GM21786 (cell line): ENCODE measurements around the gene PPT1.
"Not testable (repeated sequence)": the region's sequence is repeated elsewhere in the genome, so short reads cannot be mapped to it uniquely, and the experiment has no call there.

Source experiments
- ATAC-seq: cut with Tn5 transposase; IDR thresholded peaks from one replicate; pipeline ENCODE4 v1.9.1; 2021; ENCODE audit not compliant: unreplicated experiment

Gene PPT1

DNA sequence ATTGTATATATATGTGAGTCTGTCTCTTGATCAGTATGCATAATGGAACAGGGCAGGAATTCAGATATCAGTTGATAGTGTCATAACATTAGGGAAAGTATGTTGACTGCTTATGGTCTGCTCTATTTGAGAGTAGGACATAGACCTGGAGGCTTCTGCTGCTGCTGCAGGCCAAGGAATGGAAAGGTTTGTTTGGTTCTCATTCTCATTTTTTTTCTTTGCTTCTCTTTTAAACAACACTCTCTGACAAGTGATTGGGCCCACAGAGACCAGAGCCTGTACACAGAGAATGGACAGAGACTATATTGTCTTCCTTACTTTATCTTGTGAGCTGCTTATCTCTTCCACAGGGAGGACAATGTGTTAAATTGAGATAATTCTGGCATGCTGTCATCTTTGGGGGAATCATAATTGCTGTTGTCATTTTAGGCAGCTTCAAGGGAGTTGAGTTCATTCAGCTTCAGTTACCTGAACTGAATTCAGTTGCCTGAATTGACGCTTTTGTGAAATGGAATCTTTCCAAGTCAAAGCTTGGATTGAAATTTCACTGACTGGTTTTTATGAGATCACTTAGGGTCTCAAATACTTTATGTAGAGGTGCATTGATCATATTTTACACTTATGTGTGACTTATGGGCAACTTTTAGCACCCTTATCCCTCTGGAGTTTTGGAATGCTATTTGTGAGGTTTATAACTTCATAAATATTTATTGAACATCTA is 39.6 kb downstream of the PPT1 start:
- no peak for ATAC-seq

DNA sequence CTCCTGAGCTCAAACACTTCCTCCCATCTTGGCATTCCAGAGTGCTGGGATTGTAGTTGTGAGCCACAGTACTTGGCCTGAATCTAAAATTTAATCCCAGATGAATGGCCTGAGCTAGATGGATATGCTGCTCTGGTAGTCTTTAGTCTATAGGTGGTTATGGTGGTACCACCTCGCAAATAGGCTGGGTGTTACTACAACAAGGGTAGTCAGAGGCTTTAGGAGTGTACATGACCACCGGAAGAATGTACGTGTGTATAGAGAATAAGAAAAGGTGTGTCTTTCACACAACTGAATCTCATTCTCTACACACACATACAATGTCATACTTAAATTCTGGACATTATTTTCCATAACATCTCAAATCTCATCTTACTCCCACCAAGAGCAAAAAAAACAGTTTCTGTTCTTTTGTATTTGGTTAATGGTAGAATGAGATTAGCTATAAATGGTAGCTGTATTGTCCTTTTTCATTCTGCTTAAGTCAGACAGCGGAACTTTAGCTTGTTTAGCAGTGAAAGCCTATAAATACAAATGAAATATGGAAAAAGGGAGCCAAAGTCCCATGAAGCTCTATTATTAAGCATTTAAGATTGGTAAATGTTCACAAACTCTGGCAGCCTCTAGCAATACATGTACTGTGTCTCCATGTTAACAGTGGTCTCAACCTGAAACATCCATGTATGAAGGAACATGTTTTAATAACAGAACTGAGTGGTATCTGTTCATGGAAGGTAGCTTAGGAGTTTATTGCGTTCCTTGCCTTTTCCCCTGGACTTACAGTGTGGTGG is 40.3 kb downstream of the PPT1 start:
- no peak for ATAC-seq

GRCh38 chr1:40053138-40053887 is 43.7 kb downstream of the PPT1 start:
- ATAC-seq: no peak

GRCh38 chr1:40050863-40051262 is 46.2 kb downstream of the PPT1 start:
- ATAC-seq: no peak

DNA sequence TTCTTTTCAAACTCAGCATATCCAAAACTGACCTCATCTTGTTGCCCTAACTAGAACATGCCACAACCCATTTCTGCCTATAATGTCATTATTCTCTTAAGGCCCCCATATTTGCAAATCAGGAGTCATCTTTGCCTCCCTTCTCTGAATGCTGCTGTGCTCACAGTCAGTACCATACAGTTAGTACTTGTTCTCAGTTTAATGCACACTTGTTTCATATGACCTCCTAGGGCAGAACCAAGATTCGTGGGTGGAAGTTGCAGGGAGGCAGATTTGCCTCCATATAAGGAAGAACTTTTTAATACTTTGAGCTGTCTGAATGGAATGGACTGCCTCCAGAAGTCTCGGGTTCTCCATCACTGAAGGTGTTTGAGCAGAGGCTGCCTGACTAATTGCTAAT is 47.3 kb downstream of the PPT1 start:
- no peak for ATAC-seq

- no peak for ATAC-seq
Observed at GRCh38 chr1:40047769-40048168, 49.3 kb downstream of the PPT1 start.

GRCh38 chr1:40047276-40047675 is 49.8 kb downstream of the PPT1 start:
- ATAC-seq: no peak

DNA sequence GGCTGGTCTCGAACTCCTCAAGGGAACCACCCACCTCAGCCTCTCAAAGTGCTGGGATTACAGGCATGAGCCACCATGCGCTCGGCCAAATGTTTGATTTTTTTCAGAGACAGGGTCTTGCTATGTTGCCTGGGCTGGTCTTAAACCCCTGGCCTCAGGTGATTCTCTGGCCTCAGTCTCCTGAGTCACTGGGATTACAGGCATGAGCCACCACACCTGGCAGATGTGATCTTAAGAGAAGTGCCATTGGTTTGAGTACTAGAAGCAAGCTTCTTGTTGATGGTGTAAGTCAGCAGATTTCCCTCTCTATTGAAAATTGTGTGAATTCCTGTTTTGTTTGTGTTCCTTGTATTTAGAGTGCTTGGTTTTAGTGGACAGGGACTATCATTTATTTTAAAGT is 51.3 kb downstream of the PPT1 start:
- no peak for ATAC-seq

GRCh38 chr1:40045182-40045581 is 51.9 kb downstream of the PPT1 start:
- no peak for ATAC-seq

DNA sequence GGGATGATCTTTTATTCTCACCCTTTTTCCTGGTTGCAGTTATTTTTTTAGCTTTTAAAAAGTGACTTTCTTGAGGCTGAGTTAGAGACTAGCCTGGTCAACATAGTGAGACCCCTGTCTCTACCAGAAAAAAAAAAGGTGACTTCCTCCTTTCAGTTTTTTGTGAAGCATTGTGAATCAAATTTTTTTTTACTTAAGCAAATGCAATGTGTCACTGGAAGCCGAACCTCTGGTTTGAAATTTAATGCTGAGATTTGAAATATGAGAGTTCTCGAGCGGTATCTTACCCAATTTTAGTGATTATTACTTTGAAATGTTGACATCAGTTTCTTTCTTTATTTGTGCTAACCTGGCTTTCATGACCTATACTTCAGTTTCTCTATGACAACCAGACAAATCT is 52.9 kb downstream of the PPT1 start:
- no peak for ATAC-seq

- ATAC-seq: no peak
Observed at GRCh38 chr1:40042341-40042740, 54.7 kb downstream of the PPT1 start.

- no peak for ATAC-seq
Observed at GRCh38 chr1:40041466-40041838, 55.6 kb downstream of the PPT1 start.

- ATAC-seq: peak; percentile 78
Observed at GRCh38 chr1:40040511-40041465, 56.3 kb downstream of the PPT1 start, which contains the start of gene CAP1. TSS of gene CAP1 (plus strand) at chr1:40040729. CDS start at chr1:40059347, 18,618 bp downstream.

DNA sequence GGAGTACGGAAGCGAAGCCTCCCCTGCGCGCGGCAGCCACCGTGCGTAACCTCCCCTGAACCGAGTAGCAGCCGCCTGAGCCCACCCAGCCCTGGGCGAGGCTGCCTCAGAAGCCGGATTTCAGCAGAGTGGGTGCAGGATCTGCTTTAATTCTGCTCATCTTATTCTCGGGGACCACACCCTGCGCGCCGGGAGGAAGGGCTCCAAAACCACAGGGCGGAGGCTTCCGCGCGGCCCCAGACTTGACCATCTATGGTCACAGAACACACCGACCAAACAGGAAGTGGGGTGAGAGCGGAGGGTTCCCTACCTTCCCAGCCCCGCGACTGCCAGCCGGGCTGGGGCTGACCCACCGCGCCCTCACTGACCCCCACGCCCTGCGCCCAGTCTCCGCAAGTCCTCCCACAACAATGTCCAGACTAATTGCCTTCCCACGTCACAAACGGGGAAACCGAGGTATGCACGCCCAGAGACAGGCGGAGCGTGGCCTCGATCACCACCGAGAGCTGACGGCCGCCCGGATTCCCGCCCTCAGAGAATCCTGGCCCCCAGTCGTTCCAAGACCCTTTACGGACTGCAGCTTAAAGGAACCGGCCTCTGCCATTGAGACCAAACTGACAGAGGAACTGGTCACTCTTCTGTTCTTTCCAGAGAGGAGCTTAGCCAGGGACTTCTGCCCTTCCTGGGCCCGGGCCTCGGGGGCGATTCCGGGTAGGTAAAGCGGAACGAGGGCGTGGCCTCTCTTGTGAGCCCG is 57.1 kb downstream of the PPT1 start:
- ATAC-seq: peak; percentile 60

GRCh38 chr1:40039245-40039756 is 57.8 kb downstream of the PPT1 start:
- no peak for ATAC-seq

DNA sequence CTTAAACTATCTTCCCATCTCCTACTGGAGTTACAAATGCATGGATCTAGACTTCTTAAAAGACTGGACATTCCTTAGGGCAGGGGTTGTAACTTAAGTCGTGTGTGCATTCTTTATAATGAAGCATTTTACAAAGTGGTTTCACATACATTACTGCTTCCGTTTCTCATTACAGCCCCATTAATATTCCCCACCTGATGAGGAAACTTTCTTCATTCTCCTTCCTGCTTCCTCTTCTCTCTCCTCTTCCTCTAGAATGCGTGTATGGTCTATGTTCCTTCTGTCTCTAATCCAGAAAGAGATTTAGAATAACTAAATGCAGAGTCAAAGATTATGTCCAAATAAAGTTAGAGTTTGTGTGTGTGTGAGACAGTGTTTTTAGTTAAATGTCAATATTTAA is 58.4 kb downstream of the PPT1 start:
- no peak for ATAC-seq

- ATAC-seq: not testable (repeated sequence)
Observed at GRCh38 chr1:40037254-40037653, 59.8 kb downstream of the PPT1 start.

- ATAC-seq: no peak
Observed at GRCh38 chr1:40036574-40036973, 60.5 kb downstream of the PPT1 start.

GRCh38 chr1:40034869-40035268 is 62.2 kb downstream of the PPT1 start:
- no peak for ATAC-seq
